Left hindlimb (tissue), 1 donor: Measurements from ENCODE around the gene PCBP3.
"Not testable (repeated sequence)": the region's sequence is repeated elsewhere in the genome, so short reads cannot be mapped to it uniquely, and the experiment has no call there.

Experiments used
- DNase-seq: peaks from one replicate; pipeline ENCODE4 v3.0.0-alpha.2; 2018

Gene PCBP3

GRCh38 chr21:45830720-45831366 is 187.3 kb downstream of the PCBP3 start:
- DNase-seq = no peak

DNA sequence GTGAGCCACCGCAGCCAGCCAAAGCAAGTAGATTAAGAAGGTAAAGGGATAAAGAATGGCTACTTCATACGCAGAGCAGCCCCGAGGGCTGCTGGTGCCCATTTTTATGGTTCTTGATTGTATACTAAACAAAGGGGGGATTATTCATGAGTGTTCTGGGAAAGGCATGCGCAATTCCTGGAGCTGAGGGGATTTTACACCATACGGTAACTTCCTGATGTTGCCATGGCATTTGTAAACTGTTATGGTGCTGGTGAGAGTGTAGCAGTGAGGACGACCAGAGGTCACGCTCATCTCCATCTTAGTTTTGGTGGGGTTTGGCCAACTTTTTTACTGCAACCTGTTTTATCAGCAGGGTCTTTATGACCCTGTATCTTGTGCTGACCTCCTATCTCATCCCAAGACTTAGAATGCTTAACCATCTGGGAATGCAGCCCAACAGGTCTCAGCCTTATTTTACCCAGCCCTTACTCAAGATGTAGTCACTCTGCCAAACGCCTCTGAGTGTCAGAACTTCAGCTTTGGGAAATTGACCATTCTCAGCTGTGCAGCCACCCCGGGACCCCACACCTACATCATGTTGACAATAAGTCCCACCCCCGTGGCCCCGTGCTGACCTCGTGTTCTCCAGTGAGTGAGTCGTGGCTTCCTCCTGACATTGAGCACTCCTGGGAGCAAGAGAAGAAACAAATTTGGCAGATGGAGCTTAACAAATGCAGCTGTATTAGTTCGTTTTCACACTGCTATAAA is 188.6 kb downstream of the PCBP3 start:
- no peak for DNase-seq

GRCh38 chr21:45832741-45833235 is 189.3 kb downstream of the PCBP3 start:
- DNase-seq = not testable (repeated sequence)

GRCh38 chr21:45833414-45833813 is 189.9 kb downstream of the PCBP3 start:
- DNase-seq = no peak

- no peak for DNase-seq
These were observed 190.6 kb downstream of the PCBP3 start for GRCh38 chr21:45834026-45834715.

DNA sequence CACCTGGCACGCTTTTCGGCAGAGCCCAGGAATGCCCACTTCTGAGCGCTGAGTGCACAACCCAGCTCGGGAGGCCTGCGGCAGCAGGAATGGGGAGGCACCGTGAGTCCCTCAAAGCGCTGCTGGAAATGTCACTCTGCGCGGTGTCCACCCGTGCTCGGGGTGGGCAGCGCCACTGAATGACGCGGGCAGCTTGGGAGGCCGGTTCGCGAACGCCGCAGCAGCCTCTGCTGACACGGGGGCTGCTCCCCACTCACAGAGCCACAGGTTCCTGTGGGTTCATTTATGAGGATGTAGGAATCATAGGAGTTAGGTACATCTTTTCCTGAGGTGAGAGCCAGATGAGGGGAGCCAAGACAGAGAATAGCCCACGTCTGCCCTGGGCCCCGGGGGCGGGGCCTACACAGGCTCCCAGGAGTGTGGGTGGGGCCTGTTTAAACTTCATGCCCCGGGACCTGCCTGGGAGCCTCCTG is 191.3 kb downstream of the PCBP3 start:
- DNase-seq = no peak

DNA sequence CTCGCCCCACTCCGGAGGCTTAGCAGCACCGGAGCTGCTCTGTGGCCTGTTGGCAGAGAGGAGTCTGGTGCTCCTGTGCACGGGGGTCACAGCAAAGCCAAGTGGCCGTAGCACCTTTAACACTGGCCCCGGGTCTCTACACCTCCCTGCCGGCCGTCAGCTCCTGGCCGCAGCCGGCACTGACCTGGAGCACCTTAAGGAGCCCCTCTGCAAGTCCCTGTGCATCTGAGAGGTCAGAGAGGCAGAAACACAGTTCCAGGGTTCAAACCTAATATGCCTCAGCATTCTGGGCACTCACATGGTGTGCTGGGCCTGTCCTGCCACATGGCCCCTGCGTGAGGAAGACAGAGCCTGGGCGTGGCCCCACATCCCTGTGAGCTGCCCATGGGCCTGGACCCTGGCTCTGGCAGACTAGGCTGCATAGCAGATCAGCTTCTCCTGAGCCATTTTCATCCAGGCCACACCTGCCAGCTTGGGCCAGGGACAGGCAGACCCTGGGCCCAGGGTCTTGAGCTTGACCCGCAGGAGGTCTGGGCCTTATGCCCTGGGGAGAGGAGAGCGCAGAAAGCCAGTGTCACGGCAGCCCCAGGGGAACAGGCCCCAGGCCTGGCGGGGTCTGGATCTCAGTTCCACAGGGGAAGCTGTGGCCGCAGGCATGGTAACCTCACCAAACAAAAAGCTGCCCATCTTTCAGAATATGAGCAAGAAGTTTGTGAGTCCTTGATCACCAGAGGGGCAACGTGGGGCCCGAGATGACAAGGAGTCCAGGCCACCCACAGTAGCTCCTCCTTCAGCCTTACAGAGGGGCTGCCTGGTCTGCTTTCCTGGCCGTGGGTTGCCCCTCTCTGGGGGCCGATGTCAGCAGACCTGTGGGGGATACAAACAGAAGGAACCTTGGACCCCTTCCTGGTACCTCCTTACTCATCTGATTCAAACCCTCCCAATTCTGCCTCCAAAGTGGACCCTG is 192.1 kb downstream of the PCBP3 start:
- DNase-seq = no peak

DNA sequence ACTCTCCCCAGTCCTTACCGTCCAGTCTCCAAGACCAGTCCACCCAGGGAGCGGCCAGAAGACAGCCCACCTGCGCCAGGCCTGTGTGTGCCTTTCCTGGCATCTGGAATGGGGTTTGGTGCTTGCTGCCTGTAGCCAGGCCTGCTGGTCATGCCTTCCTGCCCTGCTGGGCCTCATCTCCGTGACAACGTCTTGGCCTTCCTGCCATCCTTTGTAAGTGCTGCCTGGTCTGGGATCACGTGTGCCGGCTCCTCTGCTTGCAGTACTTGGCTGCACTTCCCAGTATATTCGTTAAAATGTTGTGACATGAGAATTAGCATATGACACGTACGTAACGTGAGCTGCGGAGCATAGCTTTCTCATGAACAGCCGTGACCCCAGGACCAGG is 192.7 kb downstream of the PCBP3 start:
- DNase-seq = no peak

DNA sequence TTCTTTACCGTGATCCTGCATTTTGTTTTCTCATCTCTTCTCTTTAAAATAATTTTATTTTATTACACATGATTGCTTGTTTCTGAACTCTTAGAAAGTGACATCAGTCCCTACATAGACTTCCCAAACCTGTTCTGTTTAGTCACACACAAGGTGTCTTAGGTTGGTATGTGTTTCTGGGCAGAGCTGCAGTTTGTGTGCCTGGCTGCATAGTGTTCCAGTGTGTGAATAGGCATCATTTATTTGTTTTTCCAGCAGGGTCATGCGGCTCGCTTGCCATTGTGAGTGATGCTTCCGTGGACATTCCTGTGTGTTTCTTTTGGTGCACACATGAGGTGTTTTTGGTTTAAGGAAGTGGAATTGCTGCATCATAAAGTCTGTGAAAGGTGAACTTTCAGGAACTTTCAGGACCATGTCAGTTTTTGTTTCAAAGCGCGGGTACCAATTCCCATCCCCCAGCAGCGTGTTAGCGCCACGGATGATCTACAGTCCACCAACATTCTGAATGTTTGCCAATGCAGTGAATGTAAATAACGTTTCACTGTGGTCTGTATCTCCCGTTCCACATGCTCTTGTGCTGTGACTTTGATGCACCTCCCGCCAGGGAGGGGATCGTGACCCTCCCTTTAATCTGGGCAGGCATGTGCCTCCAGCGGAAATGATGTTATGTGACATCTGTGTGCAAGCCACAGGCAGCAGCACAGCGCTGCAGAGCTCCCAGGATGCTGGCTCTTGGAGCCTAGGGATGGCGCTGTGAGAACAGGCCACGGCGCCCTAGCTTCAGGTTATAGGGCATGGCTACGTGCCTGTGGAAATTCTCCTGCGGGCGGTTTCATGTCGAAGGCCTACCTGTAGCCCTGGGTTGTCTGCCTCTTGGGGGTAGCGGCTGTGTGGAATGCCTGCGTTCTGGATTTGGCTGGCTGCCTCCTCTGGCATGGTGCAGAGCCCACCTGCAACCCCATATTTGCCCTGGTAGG is 193.5 kb downstream of the PCBP3 start:
- no peak for DNase-seq

DNA sequence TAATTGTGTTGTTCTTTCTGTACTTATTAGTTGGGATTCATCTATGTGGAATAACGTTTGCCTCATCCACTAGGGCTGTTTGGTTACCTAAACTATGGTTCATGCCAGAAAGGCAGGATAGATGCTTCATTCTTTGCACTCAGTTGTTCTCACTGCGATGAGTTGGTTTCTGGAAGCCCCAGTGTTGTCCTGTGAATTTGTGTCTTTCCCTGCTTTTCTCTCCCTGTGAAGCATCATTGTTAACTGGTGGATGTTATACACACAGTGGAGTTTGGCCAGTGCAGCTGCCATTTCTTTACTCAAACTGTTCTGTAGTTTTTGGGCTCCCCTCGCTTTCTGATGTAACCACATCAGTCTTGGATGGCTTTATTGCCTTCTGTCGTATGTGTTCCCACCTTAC is 194.4 kb downstream of the PCBP3 start:
- DNase-seq = no peak

DNA sequence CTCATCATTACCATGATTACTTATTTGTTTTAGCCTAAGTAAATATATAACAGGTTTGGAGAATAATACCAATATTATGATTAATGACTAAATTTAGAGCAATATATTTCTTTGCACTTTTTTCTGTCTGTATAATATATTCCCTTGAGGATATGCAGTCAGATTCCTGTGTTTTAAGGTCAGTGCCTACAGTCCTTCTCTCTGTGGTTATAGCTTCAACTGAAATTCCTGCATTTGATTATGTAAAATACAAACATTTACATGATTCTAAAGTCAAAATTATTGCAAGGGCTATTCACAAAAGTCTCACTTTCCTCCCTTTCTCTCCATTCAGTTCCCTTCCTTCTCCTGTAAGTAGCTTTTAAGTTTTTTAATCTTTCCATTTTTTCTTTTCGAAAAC is 195.1 kb downstream of the PCBP3 start:
- no peak for DNase-seq

GRCh38 chr21:45839274-45839673 is 195.7 kb downstream of the PCBP3 start:
- no peak for DNase-seq

DNA sequence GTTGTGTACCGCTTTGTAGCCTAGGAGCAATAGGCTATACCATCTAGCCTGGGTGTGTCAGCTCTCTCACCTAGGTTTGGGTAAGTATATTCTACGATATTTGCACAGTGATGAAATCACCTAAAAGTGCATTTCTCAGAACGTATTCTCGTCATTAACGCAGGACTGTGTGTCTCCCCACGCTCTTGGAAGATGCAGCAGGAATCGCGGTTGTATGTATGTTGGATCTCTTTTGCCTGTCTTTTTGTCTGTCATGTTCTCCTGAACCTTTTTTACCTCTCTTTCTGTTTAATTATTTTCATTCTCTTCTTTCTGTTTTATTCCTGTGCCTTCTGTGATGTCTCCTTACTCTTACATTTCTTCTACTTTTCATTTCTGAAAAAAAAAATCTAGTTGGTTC is 197.5 kb downstream of the PCBP3 start:
- no peak for DNase-seq

GRCh38 chr21:45843426-45843825 is 199.9 kb downstream of the PCBP3 start:
- no peak for DNase-seq

DNA sequence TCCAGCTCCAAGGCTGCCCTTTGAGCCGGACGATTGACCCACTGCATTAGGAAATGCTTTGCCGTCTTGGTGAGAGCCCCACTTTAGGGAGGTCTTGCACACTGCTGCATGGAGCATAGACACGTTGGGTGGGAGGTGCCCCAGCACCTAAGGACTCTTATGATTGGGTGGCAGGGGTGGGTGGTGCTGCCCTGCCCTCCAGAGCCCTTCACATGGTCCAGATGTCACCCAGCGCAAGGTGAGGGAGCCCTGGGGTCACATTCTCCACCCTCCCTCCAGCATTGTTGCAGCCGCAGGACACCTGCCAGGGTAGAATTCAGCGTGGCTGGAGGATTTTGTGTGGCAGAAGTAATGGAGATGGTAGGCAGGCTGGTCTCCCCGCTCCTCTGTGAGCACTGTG is 200.7 kb downstream of the PCBP3 start:
- DNase-seq = no peak

DNA sequence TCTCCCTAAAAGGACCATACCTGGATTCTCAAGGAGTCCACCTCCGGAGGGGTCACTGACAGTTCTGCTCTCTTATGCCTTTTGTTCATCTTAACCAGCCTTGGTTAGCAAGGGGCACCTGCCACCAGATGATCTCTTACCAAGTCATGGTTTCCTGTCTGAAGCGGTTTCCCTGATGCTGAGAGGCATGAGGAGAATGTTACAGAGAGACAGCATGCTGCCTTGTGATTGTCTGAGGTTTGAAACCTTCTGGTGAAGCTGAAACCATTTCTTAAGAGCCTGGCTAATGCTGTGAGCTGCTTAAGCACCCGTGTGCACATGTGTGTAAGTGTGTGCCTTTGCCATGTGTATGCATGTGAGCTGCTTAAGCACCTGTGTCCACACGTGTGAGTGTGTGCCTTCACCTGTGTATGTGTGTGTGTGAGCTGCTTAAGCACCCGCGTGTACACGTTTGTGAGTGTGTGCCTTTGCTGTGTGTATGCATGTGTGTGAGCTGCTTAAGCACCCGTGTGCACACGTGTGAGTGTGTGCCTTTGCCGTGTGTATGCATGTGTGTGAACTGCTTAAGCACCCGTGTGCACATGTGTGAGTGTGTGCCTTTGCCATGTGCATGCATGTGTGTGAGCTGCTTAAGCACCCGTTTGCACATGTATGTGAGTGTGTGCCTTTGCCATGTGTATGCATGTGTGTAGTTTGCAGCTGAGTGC is 201.7 kb downstream of the PCBP3 start:
- DNase-seq = no peak

DNA sequence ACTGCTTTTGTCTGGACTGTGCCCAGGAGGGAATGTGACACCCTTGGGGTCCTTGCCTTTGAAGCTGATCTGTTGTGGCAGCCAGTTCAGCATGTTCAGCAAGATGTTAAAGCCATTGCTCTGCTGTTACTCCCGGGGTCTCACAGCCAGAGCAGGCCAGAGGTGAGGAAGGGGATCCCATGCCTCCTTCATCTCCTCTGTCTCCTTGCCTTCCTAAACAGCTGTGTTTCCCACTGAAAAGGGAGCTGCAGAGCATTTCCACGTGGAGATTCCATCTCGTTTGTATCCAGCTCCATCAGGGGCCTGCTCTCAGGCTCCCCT is 202.2 kb downstream of the PCBP3 start:
- DNase-seq = no peak

GRCh38 chr21:45846373-45847160 is 203.0 kb downstream of the PCBP3 start:
- no peak for DNase-seq

GRCh38 chr21:45847870-45848269 is 204.3 kb downstream of the PCBP3 start:
- no peak for DNase-seq

DNA sequence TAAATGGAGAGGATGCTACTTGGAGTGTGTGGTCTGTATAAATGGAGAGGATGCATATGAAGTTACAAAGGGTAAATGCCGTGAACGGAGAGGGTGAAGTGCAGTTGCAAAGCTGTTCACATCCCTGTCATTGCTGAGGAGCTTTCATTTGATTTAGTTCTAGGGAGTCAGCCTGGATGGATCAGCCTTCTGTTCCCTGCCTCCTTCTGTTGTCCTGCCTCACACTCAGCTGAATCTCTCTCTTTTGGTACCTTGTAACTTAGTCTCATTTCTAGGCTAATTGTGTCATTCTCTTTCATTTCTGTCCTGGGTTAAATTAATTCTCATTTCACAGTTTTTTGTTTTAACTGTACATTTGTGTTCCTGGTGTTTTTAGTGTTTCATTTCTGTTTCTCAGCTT is 204.8 kb downstream of the PCBP3 start:
- no peak for DNase-seq
